ENCODE data around the gene NEDD9.

- no peak for TF ChIP-seq POLR2A (IDR thresholded peaks at IDR 0.05)
- TF ChIP-seq CTCF (IDR thresholded peaks at IDR 0.05), result no peak
These were observed 3.4 kb downstream of the NEDD9 start for GRCh38 chr6:11228935-11229654.

Measured in esophagus squamous epithelium (tissue), 4 donors.